NCI-H146 treated with DMSO at 0.1 percent for 48 hours (cell line): ENCODE results near the gene MRPS17.

Experiments used
- DNase-seq: peaks from one replicate; lab custom pipeline; 2025; ENCODE audit not compliant: unreplicated experiment; lab: John Stamatoyannopoulos, UW

Gene MRPS17

DNA sequence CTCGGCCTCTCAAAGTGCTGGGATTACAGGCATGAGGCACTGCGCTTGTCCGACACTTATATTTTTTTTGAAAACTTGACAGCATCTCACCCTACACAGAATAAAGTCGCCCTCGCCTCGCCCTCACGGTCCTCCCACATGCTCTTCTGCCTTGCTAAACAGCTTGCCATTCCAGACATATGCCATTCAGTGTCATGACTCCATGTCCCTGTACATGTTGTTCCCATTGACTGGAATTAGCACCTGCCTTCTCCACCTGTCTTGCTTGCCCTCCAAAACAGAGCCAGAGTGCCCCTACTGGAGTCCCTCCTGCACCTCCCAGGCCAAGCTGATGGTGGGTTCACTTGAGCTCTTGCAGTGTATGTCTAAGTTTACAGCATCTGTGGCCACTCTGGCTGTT lies 18.9 kb downstream of the MRPS17 start:
- DNase-seq = no peak

DNA sequence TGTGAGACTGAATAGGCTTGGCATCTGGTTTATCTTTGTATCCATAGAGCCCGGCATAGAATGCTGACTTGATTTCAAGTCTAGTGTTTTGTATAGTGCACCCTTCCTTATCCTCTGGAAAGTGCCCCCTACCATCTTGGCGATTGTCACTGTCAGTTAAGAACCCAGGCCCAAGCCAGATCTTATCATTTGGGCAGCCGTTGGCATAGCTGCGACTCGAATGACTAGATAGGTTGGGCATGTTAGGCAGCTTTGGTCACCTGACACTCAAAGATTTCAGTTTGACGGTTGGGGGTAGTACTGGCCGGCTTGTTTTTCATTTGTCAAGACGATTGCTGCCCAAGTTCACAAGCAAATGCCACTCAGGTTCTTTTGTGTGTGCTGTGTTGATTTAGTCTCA lies 19.3 kb downstream of the MRPS17 start:
- peak; percentile 35 for DNase-seq

DNA sequence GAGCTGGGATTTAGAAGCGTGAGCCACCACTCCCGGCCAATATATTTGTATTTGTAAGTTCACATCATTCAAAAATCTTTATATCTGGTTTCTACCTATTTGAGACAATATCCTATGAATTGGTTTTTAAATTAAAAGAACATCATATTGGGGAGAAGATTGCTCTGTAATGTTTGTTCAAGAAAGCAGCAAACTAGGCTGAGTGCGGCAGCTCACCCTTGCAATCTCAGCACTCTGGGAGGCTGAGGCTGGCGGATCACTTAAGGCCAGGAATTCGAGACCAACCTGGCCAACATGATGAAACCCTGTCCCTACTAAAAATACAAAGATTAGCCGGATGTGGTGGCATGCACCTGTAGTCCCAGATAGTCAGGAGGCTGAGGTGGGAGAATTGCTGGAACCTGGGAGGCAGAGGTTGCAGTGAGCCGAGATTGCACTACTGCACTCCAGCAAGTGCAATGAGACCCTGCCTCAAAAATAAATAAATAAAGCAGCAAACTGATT lies 22.1 kb downstream of the MRPS17 start:
- DNase-seq = no peak

DNA sequence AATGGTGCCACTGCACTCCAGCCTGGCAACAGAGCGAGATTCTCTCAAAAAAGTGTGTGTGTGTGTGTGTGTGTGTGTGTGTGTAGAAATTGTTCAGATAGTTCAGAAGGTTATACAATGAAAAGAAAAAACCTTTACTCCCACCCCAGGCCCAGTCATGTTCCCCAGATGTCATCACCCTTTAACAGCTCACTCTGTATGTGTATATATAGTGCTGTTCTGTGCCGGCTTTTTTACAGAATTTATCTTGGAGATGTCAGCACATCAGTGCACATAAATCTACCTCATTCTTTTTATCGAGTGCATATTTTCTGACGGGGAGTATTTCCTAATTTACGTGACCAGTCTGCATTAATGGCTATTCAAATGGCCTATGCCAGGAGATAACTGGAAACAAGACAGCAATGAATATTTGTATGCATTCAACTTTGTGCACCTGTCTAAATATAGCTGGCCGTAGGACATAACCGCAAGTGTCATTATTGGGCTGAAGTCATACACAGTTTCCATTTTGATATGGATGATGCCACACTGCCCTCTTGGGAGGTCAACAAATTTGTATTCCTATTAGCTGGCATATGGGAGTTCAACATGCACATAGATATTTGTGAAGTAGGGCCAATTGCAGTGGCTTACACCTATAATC lies 24.4 kb downstream of the MRPS17 start:
- peak; percentile 89 for DNase-seq

GRCh38 chr7:55977831-55978230 lies 26.2 kb downstream of the MRPS17 start:
- peak; percentile 11 for DNase-seq

DNA sequence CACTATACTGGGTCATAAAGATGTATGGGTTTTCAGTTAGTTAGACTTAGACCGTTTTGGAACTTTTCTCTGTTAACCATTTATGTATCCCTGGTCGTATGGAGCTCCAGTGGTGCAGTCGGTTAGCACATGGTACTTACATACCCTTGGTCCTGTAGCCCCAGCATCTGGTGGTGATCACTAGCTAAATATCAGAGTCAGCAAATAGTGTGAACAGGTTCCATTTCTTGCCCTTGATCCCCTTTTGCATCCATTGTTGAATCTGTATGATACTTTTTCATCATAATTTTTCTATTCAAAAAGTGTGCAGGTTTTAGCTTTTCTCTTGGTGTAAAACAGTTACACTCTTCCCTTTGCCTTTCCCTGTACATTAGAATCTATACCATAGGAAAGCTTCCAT lies 28.6 kb downstream of the MRPS17 start:
- no peak for DNase-seq

DNA sequence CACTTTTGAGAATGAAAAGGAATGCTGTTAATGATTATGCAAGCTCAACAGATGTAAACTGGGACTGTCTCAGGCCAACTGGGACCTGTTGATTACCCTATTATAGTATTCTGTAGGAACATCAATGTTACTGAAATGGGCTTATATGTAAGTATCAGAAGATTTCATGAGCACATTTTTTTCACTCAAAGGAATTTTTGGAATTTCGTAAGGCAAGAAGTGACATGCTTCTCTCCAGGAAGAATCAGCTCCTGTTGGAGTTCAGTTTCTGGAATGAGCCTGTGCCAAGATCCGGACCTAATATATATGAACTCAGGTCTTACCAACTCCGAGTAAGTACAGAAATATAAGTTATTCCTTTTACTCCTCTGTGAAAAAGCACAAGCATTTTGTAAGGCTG lies 31.9 kb downstream of the MRPS17 start:
- no peak for DNase-seq

GRCh38 chr7:55992346-55992745 lies 40.7 kb downstream of the MRPS17 start:
- DNase-seq = no peak

DNA sequence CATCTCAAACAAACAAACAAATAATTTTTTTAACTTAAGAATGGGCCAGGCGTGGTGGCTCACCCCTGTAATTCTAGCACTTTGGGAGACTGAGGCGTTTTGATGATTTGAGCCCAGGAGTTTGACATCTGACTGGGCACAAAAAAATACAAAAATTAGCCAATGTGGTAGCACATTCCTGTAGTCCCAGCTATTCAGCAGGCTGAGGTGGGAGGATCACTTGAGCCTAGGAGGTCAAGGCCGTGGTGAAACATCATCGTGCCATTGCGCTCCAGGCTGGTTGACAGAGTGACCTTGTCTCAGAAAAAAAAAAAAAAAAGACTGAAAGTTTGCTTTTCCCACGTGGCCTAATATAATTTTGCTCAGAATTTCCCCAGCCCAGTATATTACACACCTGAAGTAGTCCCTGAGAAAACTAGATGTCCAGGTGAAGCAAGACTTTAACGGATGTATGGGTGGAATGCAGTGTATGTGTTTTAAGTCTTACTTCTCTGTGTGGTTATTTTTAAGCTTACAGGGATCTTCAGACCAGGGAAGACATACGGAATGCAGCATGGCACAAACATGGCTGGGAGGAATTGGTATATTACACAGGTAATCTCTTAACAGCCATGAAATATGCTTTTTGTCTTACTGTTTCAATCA lies 45.3 kb downstream of the MRPS17 start:
- DNase-seq = no peak

- no peak for DNase-seq
Measured at GRCh38 chr7:56003749-56004148, 52.1 kb downstream of the MRPS17 start.
